T-helper 1 cell treated with Interleukin-12 subunit alpha and Interleukin-12 subunit beta and Interleukin-4 antibody, amounts not matched to agents 30 μg/mL and 1 μg/mL, for 36 hours (primary cell): ENCODE measurements around the gene EXOC3L1.
A peak's percentile ranks its signal among the peaks of the same experiment; 100 is the strongest.

Experiments used
- H3K27ac Mint-ChIP-seq: one replicate; pipeline ENCODE4 v1.8.0; 2021; ENCODE audit warnings: mild to moderate bottlenecking, mixed read lengths
- H3K27me3 Mint-ChIP-seq: one replicate; pipeline ENCODE4 v1.8.0; 2021; ENCODE audit warnings: low read depth, mixed read lengths
- H3K36me3 Mint-ChIP-seq: one replicate; pipeline ENCODE4 v1.8.0; 2021; ENCODE audit warnings: low read depth, mixed read lengths
- H3K4me1 Mint-ChIP-seq: one replicate; pipeline ENCODE4 v1.8.0; 2021; ENCODE audit warnings: low read depth, mixed read lengths
- H3K4me3 Mint-ChIP-seq: one replicate; pipeline ENCODE4 v1.8.0; 2021; ENCODE audit warnings: mild to moderate bottlenecking, moderate library complexity, mixed read lengths
- H3K9me3 Mint-ChIP-seq: one replicate; pipeline ENCODE4 v1.8.0; 2021; ENCODE audit warnings: mixed read lengths

Gene EXOC3L1

DNA sequence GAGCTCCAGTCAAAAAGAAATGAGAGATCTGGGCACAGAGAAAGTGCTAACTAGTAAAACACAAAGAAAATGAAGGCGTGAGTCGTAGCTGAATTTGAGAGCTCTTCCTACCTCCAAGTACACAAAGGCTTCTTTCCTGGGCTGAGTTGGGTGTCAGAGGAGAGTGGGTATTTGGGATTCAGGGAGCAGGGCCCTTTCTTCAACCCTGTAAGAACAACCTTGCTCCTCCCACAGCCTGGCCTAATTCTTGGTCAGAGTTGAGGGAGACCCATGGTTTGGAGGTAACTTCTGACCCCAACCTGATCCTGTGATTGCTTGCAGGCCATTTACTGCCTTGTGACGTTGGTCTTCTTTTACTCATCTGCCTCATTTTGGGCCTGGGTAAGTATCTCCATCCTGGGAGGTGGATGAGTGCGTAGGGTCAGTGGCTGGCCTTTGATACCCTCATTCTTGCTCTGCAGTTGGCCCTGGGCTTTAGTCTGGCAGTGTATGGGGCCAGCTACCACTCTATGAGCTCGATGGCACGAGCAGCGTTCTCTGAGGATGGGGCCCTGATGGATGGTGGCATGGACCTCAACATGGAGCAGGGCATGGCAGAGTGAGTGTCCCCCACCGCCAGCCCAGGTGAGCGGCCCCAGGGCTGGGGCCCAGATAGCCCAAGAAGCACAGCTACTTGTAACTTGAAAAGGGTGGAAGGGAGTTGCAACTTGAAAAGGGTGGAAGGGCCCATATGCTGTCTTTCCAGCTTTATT is 38.3 kb upstream of the EXOC3L1 start:
- peaks cover 40% of the 10 kb centered on the region for H3K4me1 Mint-ChIP-seq
- peaks cover 28% of the 10 kb centered on the region for H3K36me3 Mint-ChIP-seq
- peak overlapping the region; percentile 91 for H3K27ac Mint-ChIP-seq
- no peaks in the 10 kb centered on the region for H3K27me3 Mint-ChIP-seq
- no peaks in the 10 kb centered on the region for H3K9me3 Mint-ChIP-seq
- peak overlapping the region; percentile 96 for H3K4me3 Mint-ChIP-seq

DNA sequence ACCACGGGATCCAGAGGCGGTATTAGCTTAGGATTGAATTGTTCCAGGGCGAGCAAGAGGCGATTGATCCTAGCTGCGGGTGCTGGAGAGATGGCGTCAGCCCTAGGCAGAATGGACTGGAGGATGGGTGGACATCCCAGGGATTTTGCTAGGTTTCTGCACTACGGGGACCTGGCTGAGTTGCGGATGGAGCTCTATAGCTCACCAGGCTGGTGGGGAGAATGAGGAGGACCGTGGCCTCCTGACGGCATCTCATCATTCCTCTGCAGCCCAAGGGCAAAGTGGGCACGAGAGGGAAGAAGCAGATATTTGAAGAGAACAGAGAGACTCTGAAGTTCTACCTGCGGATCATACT is 37.6 kb upstream of the EXOC3L1 start:
- H3K27me3 Mint-ChIP-seq: no peaks in the 10 kb centered on the region
- H3K4me1 Mint-ChIP-seq: peaks cover 44% of the 10 kb centered on the region
- peak overlapping the region; percentile 96 for H3K4me3 Mint-ChIP-seq
- H3K9me3 Mint-ChIP-seq: no peaks in the 10 kb centered on the region
- H3K36me3 Mint-ChIP-seq: peaks cover 26% of the 10 kb centered on the region
- peak overlapping the region; percentile 91 for H3K27ac Mint-ChIP-seq

DNA sequence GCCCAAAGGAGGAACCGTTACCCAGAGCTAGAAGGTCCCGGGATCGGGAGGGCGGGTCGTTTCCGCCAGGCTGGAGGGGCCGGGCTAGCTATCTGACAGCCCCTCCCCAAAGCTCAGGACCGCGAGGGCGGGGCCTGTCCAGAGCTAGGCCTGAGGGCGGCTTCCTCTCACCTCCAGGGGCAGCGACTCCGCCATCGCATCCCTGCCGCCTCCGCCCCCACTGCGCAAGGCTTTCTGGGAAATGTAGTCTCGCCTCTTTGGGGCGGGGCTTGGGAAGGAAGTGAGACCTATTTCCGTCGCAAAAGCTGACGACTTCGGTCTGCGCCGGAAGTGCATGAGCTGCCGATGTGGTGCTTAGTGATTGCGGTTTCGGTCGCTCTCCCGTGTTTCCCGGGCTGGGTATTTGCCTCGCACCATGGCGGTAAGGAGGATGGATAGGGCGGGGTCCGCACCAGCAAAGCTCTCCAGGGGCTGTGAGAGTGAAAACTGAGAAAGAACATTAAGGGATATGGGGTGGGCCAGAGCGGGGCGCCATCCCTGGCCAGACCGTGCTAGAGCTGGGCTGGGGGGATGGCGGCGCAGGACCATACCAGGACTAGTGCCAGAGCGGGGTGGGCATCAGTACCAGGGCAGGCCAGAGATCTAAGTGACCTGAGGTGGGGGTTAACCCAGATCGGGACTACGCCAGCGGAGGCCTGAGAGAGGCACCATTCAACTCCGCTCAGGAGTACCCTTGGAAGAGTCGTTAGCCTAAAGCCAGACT is 37.0 kb upstream of the EXOC3L1 start, which contains the start of gene TMEM208:
Gene TMEM208, plus strand, starts transcription at position 327 of the 763 bp plus-strand sequence. Its CDS starts 89 bp downstream, at position 416.
- peak within 1 kb of the TSS; percentile 91 for H3K27ac Mint-ChIP-seq
- H3K9me3 Mint-ChIP-seq: no peaks in the 10 kb centered on the region
- H3K4me1 Mint-ChIP-seq: peaks cover 44% of the 10 kb centered on the region

DNA sequence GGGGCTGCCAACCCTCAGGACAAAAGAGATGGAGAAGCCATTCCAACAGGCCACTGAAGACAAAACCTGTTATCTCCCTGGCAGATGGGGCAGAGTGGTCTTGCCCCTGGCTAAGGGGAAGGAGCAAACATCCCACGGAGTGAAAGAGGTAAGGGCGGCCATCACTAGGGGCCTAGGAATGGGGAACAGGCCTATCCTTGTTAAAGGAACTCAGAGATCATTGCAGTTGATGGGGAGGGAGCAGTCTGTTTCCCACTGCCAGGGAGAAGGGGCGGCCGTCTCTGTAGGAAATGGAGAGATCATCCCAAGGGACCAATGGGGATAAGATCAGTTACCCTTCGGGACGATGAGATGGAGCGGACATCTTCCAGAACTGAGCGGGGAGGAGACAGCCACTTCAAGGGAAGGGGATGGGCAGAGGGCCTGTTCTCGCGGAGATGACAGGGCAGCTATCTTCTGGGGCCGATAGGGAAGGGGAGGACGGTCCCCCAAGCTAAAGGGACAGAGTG is 36.4 kb upstream of the EXOC3L1 start:
- H3K36me3 Mint-ChIP-seq: peaks cover 26% of the 10 kb centered on the region
- H3K27me3 Mint-ChIP-seq: no peaks in the 10 kb centered on the region
- peaks cover 44% of the 10 kb centered on the region for H3K4me1 Mint-ChIP-seq
- peak overlapping the region; percentile 91 for H3K27ac Mint-ChIP-seq
- peak overlapping the region; percentile 96 for H3K4me3 Mint-ChIP-seq
- H3K9me3 Mint-ChIP-seq: no peaks in the 10 kb centered on the region

More for the DNA sequence above, 37.0 kb upstream of the EXOC3L1 start, which contains the start of gene TMEM208:
- Mint-ChIP-seq H3K36me3 (peaks cover 26% of the 10 kb centered on the region), H3K4me3 (peak within 1 kb of the TSS; percentile 96), H3K27me3 (no peaks in the 10 kb centered on the region)

DNA sequence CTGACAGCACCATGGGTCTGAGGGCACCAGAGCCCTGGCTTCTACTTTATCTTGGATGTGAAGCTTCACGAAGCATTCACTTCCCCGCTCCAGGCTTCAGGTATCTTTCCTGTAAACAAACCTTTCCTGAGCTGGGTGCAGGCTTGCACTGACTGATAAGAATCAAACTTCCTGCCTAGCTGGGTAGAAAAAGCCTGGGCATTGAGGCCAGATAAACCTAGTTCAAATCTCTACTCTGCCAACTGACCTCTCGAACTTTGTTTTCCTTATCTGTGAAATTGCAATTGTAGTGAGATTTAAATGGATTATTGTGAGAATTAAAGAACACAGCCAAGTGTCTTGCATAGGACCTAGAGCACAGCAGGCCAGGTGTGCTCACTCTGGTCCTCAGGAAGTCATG is 34.1 kb upstream of the EXOC3L1 start:
- no peaks in the 10 kb centered on the region for H3K27me3 Mint-ChIP-seq
- no peak overlapping the region for H3K4me3 Mint-ChIP-seq
- H3K36me3 Mint-ChIP-seq: peaks cover 10% of the 10 kb centered on the region
- peak overlapping the region; percentile 2 for H3K27ac Mint-ChIP-seq
- peaks cover 44% of the 10 kb centered on the region for H3K4me1 Mint-ChIP-seq
- H3K9me3 Mint-ChIP-seq: no peaks in the 10 kb centered on the region

DNA sequence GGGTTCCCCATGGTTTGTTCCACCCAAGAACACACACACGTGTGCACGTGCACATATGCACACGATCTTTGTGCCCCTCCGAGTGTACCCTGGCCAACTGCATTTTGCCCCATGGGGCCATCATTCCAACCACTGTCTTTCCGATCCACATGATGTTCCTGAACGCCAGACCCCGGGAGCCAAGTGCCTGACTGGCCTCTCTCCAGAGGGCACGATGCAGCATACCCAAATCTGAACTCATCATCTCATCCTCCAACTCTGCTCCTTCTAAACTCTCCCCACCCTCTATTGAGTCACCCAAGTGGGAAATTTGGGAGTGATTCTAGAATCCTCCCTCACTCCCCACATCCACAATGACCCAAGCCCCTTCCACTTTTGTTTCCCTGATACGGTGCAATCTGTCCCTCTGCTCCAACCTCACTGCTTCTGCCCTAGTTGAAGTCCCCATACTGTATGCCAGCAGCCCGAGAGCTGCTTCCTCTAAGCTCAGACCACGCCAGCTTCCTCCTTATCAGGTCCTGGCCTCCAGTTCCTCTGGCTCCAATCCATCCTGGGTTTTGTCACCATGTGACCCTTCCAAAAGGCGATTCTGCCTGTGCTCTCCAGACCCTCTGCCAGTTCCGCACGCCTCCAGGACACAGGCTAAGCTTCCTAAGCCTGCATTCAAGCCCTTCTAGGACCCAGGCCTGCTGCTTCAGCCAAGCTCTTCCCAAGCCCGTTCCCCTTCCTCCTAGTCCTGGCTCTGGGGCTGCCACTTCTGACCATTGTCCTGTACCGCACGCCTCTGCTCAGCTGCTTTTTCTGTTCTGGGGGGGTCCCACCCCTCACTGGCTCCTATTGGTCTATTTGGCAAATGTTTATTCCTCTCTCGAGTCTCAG is 26.9 kb upstream of the EXOC3L1 start:
- no peak overlapping the region for H3K27ac Mint-ChIP-seq
- no peak overlapping the region for H3K4me3 Mint-ChIP-seq
- H3K36me3 Mint-ChIP-seq: no peaks in the 10 kb centered on the region
- peaks cover 16% of the 10 kb centered on the region for H3K4me1 Mint-ChIP-seq
- no peaks in the 10 kb centered on the region for H3K27me3 Mint-ChIP-seq
- H3K9me3 Mint-ChIP-seq: no peaks in the 10 kb centered on the region

DNA sequence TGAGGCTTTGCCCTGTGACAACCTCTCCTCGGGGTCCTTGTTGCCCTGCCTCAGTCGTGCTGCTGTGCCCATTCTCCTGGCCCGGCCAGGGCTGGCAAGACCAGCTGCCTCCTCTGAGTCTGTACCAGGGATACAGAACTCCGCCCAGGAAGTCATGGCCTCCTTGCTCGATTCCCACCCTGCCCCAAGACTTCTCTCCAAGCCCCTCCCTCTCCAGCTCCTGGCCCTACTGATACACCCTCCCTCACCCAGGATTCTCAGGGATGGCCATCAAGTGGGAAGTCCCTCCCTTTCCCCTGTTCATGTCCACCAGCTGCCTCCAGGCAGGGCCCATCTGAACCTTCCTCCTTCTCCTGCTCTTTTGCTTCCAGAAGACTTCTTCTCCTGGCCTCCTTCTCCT is 25.8 kb upstream of the EXOC3L1 start:
- peak overlapping the region; percentile 26 for H3K27ac Mint-ChIP-seq
- H3K4me3 Mint-ChIP-seq: no peak overlapping the region
- H3K36me3 Mint-ChIP-seq: no peaks in the 10 kb centered on the region
- no peaks in the 10 kb centered on the region for H3K27me3 Mint-ChIP-seq
- H3K4me1 Mint-ChIP-seq: peaks cover 16% of the 10 kb centered on the region
- H3K9me3 Mint-ChIP-seq: no peaks in the 10 kb centered on the region

DNA sequence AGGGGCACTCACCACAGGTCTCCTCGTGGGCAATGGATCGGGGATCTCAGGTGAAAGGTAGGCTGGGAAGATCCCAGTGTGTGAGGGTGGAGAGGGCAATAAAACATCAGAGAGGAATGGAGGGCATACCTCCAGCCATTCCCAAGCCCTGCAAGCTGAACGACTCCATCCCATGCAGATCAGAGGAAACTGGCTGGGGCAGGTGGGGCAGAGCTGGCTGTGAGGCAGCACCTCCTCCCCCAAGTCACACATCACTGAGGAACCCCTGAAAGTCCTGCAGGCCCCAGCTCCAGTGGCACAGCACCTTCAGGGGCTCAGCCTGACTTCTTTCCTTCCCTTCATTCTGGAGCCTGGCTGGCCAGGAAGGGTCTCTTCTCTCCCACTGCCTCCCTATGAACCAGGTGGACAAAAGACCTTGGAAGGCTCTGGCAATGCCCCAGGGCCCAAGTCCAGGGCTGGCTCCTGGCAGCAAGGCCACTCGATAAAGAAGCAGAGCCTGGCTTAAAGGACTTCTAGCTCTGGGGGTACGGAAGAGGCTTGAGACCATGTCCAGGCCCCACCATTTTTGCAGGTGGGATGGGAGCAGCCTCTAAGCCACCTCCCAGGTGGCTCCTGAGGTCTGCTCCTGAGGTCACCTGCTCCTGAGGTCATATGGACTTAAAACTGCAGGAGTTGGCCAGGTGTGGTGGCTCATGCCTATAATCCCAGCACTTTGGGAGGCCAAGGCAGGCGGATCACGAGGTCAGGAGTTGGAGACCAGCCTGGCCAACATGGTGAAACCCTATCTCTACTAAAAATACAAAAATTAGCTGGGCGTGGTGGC is 23.5 kb upstream of the EXOC3L1 start:
- Mint-ChIP-seq H3K27ac (no peak overlapping the region), H3K27me3 (no peaks in the 10 kb centered on the region), H3K4me3 (no peak overlapping the region), H3K9me3 (no peaks in the 10 kb centered on the region), H3K36me3 (no peaks in the 10 kb centered on the region), H3K4me1 (peaks cover 16% of the 10 kb centered on the region)

DNA sequence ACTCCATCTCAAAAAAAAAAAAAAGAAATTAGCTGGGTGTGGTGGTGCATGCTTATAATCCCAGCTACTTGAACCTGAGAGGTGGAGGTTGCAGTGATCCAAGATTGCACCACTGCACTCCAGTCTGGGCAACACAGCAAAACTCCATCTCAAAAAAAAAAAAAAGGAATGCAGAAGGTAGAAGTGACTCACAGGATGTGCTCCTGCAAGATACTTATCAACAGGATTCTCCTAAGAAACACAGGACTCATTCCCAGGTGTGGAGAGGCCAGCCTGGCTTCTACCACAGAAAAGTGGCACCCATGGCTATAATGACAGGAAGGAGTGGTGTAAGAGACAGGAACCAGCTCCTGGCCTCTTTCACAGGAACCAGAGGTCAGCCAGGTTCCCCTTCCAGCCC is 22.8 kb upstream of the EXOC3L1 start:
- no peaks in the 10 kb centered on the region for H3K36me3 Mint-ChIP-seq
- no peaks in the 10 kb centered on the region for H3K9me3 Mint-ChIP-seq
- H3K4me3 Mint-ChIP-seq: no peak overlapping the region
- H3K4me1 Mint-ChIP-seq: peaks cover 15% of the 10 kb centered on the region
- H3K27me3 Mint-ChIP-seq: no peaks in the 10 kb centered on the region
- H3K27ac Mint-ChIP-seq: no peak overlapping the region

DNA sequence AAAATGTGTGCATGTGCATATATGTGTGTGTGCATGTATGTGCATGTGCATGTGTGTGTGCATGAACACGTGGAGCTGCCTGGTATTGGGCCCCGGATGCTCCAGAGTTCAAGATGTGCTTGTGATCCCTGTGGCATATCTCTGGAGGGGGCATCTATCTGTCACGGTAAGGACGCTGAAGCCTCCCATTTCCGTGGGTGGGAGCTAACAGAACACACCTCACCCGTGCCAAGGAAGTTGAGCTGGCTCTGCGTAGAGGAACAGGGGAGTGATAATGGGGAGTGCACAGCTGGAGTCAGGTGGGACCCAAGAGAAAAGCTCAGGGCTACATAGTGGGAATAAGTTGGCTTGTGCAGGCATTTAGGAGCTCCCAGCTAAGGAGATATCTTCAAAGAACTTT is 21.7 kb upstream of the EXOC3L1 start:
- no peaks in the 10 kb centered on the region for H3K27me3 Mint-ChIP-seq
- no peak overlapping the region for H3K4me3 Mint-ChIP-seq
- H3K27ac Mint-ChIP-seq: no peak overlapping the region
- peaks cover 3% of the 10 kb centered on the region for H3K36me3 Mint-ChIP-seq
- H3K9me3 Mint-ChIP-seq: no peaks in the 10 kb centered on the region
- peaks cover 4% of the 10 kb centered on the region for H3K4me1 Mint-ChIP-seq

DNA sequence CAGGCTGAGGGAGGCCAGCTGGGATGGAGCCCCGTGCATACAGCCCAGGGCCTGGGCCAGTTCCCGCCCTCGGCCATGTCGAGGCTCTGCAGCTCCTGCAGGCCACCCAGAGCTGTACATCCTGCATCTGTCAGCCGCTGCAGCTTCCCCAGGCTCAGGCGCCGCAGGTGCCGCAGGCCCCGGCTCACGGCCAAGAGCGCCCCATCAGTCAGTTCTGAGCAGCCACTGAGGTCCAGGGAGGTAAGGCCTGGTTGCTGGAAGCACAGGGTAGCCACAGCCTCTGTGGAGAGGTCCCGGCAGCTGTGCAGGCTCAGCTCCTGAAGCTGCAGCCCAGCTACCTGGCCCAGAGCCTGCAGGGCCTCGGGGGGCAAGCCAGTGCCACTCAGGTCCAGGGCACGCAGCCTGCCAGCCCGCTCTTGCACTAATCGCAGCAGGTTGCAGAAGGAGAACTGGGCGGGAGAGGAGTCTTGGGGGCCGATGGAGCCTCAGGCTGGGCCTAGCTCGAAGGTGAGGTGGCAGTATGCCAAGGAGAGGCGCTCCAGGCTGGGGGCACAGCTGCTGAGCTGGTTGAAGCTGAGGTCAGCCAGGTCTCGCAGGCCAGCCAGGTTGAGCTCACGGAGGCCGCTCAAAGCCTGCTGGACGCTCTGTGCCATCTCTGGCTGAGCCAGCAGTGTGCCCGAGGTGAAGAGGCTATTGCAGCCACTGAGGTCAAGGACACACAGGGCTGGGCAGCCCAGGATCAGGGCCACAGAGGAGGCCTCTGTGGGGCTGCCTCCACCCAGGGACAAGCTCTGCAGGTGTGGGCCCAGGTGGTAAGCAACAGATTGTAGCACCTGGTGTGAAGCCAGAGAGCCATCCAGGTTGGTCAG is 20.4 kb upstream of the EXOC3L1 start:
- no peak overlapping the region for H3K4me3 Mint-ChIP-seq
- no peaks in the 10 kb centered on the region for H3K9me3 Mint-ChIP-seq
- H3K36me3 Mint-ChIP-seq: peaks cover 3% of the 10 kb centered on the region
- no peak overlapping the region for H3K27ac Mint-ChIP-seq
- H3K27me3 Mint-ChIP-seq: no peaks in the 10 kb centered on the region
- H3K4me1 Mint-ChIP-seq: no peaks in the 10 kb centered on the region

DNA sequence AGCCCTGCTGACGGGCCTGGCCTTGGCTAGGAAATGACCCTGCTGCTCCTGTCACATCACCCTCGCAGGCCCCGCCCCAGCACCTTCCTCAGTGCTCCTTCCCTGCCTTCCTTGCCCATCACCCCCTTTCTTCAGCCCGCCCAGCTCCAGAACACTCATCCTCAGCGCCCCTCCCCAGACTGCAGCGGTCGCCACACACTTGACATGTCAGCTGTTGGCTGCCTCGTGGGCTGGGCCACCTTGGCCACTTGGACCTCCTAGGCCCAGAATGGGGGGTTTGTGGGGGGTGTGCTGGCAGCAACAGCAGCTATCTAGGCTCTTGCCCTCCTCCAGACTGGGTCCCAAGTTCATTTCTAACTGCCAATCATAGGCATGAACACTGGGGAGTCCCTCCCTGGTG is 19.6 kb upstream of the EXOC3L1 start:
- H3K4me3 Mint-ChIP-seq: no peak overlapping the region
- H3K9me3 Mint-ChIP-seq: no peaks in the 10 kb centered on the region
- peaks cover 3% of the 10 kb centered on the region for H3K36me3 Mint-ChIP-seq
- H3K4me1 Mint-ChIP-seq: no peaks in the 10 kb centered on the region
- no peak overlapping the region for H3K27ac Mint-ChIP-seq
- no peaks in the 10 kb centered on the region for H3K27me3 Mint-ChIP-seq
